Type B pancreatic cell (in vitro differentiated cells): ENCODE measurements around the gene ARL14EPL. TPM values are rescaled to one million over a fixed set of nuclear protein-coding genes. Genes with fewer than 3 reads are reported as not detected.
"Not testable (repeated sequence)": the region's sequence is repeated elsewhere in the genome, so short reads cannot be mapped to it uniquely, and the experiment has no call there.

Experiments
- DNase-seq: peaks from one replicate; pipeline ENCODE4 v3.0.0; 2021; ENCODE audit warnings: mixed read lengths; ENCODE audit not compliant: unreplicated experiment; ENCODE audit errors: extremely low spot score
- H3K27ac Mint-ChIP-seq: 2 replicates; pipeline ENCODE4 v1.8.0; 2021; ENCODE audit warnings: mild to moderate bottlenecking, mixed read lengths
- H3K27me3 Mint-ChIP-seq: 2 replicates; pipeline ENCODE4 v1.8.0; 2021; ENCODE audit warnings: mixed read lengths
- H3K36me3 Mint-ChIP-seq: 2 replicates; pipeline ENCODE4 v1.8.0; 2021; ENCODE audit warnings: mixed read lengths
- H3K4me1 Mint-ChIP-seq: one replicate; pipeline ENCODE4 v1.8.0; 2021; ENCODE audit warnings: mixed read lengths; ENCODE audit not compliant: unreplicated experiment
- H3K4me3 Mint-ChIP-seq: 2 replicates; pipeline ENCODE4 v1.8.0; 2021; ENCODE audit warnings: mild to moderate bottlenecking, mixed read lengths
- H3K9me3 Mint-ChIP-seq: 2 replicates; pipeline ENCODE4 v1.8.0; 2021; ENCODE audit warnings: mixed read lengths
- CTCF ChIP-seq: fragments of 200-600 bp; sonication (generic); conservative IDR thresholded peaks from 2 replicates; pipeline ENCODE4 v1.5.0; 2021; ENCODE audit warnings: antibody characterized with exemption, mild to moderate bottlenecking
- total RNA-seq: library from RNA; stranded (reverse); gene quantifications from 2 replicates; pipeline ENCODE4 v1.2.1, GENCODE V29; 2021; ENCODE audit warnings: low replicate concordance

ARL14EPL gene
- total RNA-seq, 1 donor from 2014 or later, result not detected

- Mint-ChIP-seq H3K27me3 (no peaks in the 10 kb centered on the region), H3K27ac (peak overlapping the region; percentile 88), H3K36me3 (peaks cover 36% of the 10 kb centered on the region), H3K9me3 (peaks cover 4% of the 10 kb centered on the region), H3K4me3 (peak overlapping the region; percentile 30), H3K4me1 (no peaks in the 10 kb centered on the region)
- TF ChIP-seq CTCF, result no peak
- no peak for DNase-seq
These were observed 65.0 kb downstream of the ARL14EPL start for GRCh38 chr5:116097301-116097700.

GRCh38 chr5:116098998-116099397, 66.7 kb downstream of the ARL14EPL start:
- no peaks in the 10 kb centered on the region for H3K4me1 Mint-ChIP-seq
- H3K36me3 Mint-ChIP-seq, result peaks cover 37% of the 10 kb centered on the region
- no peaks in the 10 kb centered on the region for H3K27me3 Mint-ChIP-seq
- H3K4me3 Mint-ChIP-seq, result no peak overlapping the region
- H3K27ac Mint-ChIP-seq, result no peak overlapping the region
- TF ChIP-seq CTCF, result no peak
- H3K9me3 Mint-ChIP-seq, result peaks cover 4% of the 10 kb centered on the region
- DNase-seq, result no peak

- DNase-seq, H3K4me1 Mint-ChIP-seq, H3K9me3 Mint-ChIP-seq, H3K27me3 Mint-ChIP-seq, H3K27ac Mint-ChIP-seq, H3K4me3 Mint-ChIP-seq: not testable (repeated sequence)
- H3K36me3 Mint-ChIP-seq, result peaks cover 55% of the 10 kb centered on the region
These were observed 72.7 kb downstream of the ARL14EPL start for GRCh38 chr5:116104941-116105340.

Other genes with a start within 250 kb of the ARL14EPL start
- gene CDO1, start 215.8 kb upstream of the ARL14EPL start, total RNA-seq, result 4.4 and 27.9 TPM in 2 replicates
- gene ATG12, start 190.9 kb upstream of the ARL14EPL start, total RNA-seq, result 34.4 and 45.9 TPM in 2 replicates
- gene AP3S1, start 190.5 kb upstream of the ARL14EPL start, total RNA-seq, result 77.5 and 78.1 TPM in 2 replicates
- gene LVRN, start 70.0 kb upstream of the ARL14EPL start, total RNA-seq, result 0.19 TPM in 1 of 2 replicates, not detected in the other
- 21.8 and 28.6 TPM in 2 replicates for gene COMMD10, start 52.6 kb downstream of the ARL14EPL start, total RNA-seq